Trophoblast cell (in vitro differentiated cells and primary cell): Measurements from ENCODE around the gene ARSD.
"Not testable (repeated sequence)": the region's sequence is repeated elsewhere in the genome, so short reads cannot be mapped to it uniquely, and the experiment has no call there.

Experiments
- DNase-seq, 2 donors: peaks; one replicate each; pipeline ENCODE4 v3.0.0-alpha.2; 2016
- H2AFZ ChIP-seq: 2 replicates; pipeline ENCODE4 v1.6.1; 2013; ENCODE audit warnings: low read length, moderate library complexity, mild to moderate bottlenecking; ENCODE audit not compliant: insufficient read depth, poor library complexity
- H2AK5ac ChIP-seq: 2 replicates; pipeline ENCODE4 v1.6.1; 2013; ENCODE audit warnings: mild to moderate bottlenecking, low read length
- H2BK120ac ChIP-seq: 2 replicates; pipeline ENCODE4 v1.6.1; 2013; ENCODE audit warnings: low read length, mild to moderate bottlenecking, moderate library complexity; ENCODE audit not compliant: insufficient read depth, poor library complexity
- H2BK12ac ChIP-seq: 2 replicates; pipeline ENCODE4 v1.6.1; 2013; ENCODE audit warnings: mild to moderate bottlenecking, low read length, moderate library complexity
- H2BK5ac ChIP-seq: 2 replicates; pipeline ENCODE4 v1.6.1; 2013; ENCODE audit warnings: low read length, low read depth, moderate library complexity, mild to moderate bottlenecking; ENCODE audit not compliant: poor library complexity
- H3K14ac ChIP-seq: 2 replicates; pipeline ENCODE4 v1.6.1; 2013; ENCODE audit warnings: mild to moderate bottlenecking, low read length
- H3K18ac ChIP-seq: 2 replicates; pipeline ENCODE4 v1.6.1; 2013; ENCODE audit warnings: mild to moderate bottlenecking, low read length
- H3K23ac ChIP-seq: 2 replicates; pipeline ENCODE4 v1.6.1; 2013; ENCODE audit warnings: low read length
- H3K27ac ChIP-seq: 2 replicates; pipeline ENCODE4 v1.5.1; 2013; ENCODE audit warnings: low read depth, mild to moderate bottlenecking, inconsistent platforms, low read length, moderate library complexity
- H3K27me3 ChIP-seq: 2 replicates; pipeline ENCODE4 v1.6.1; 2013; ENCODE audit warnings: inconsistent platforms, mild to moderate bottlenecking, low read length, moderate library complexity; ENCODE audit not compliant: insufficient read depth
- H3K36me3 ChIP-seq, 2 experiments: 1 replicate in 1 of 2; 2 replicates in 1 of 2; pipeline ENCODE4 v1.6.1; 2013; ENCODE audit warnings: low read length in 2 of 2, mild to moderate bottlenecking in 2 of 2, moderate library complexity in 1 of 2; ENCODE audit not compliant: insufficient read depth in 2 of 2, control insufficient read depth in 1 of 2
- H3K4ac ChIP-seq: 2 replicates; pipeline ENCODE4 v1.6.1; 2013; ENCODE audit warnings: low read depth, mild to moderate bottlenecking, low read length, moderate library complexity
- H3K4me1 ChIP-seq, 2 experiments: 1 replicate in 1 of 2; 2 replicates in 1 of 2; pipeline ENCODE4 v1.6.1; 2013; ENCODE audit warnings: low read length in 2 of 2, mild to moderate bottlenecking in 2 of 2, moderate library complexity in 1 of 2; ENCODE audit not compliant: insufficient read depth in 2 of 2, control insufficient read depth in 1 of 2
- H3K4me2 ChIP-seq: 2 replicates; pipeline ENCODE4 v1.6.1; 2013; ENCODE audit warnings: inconsistent platforms, mild to moderate bottlenecking, low read length, moderate library complexity
- H3K4me3 ChIP-seq: 2 replicates; pipeline ENCODE4 v1.5.1; 2013; ENCODE audit warnings: mild to moderate bottlenecking, low read depth, low read length, inconsistent platforms
- H3K79me1 ChIP-seq: one replicate; pipeline ENCODE4 v1.6.1; 2013; ENCODE audit warnings: low read length
- H3K79me2 ChIP-seq: 2 replicates; pipeline ENCODE4 v1.6.1; 2013; ENCODE audit warnings: low read length, mild to moderate bottlenecking; ENCODE audit not compliant: control insufficient read depth, insufficient read depth, poor library complexity
- H3K9ac ChIP-seq: 2 replicates; pipeline ENCODE4 v1.6.1; 2013; ENCODE audit warnings: mild to moderate bottlenecking, low read length
- H3K9me3 ChIP-seq: 2 replicates; pipeline ENCODE4 v1.6.1; 2013; ENCODE audit warnings: low read depth, mild to moderate bottlenecking, control low read depth, inconsistent platforms, low read length; ENCODE audit not compliant: insufficient read depth
- H4K12ac ChIP-seq: 2 replicates; pipeline ENCODE4 v1.6.1; 2013; ENCODE audit warnings: low read depth, mild to moderate bottlenecking, low read length, moderate library complexity
- H4K8ac ChIP-seq: 2 replicates; pipeline ENCODE4 v1.6.1; 2013; ENCODE audit warnings: low read depth, mild to moderate bottlenecking, low read length, moderate library complexity
- H4K91ac ChIP-seq: one replicate; pipeline ENCODE4 v1.6.1; 2013; ENCODE audit warnings: low read depth, mild to moderate bottlenecking, low read length, moderate library complexity
- WGBS: extraction: QIAGEN DNeasy Blood & Tissue Kit; methylation state at CpG from one replicate; pipeline ENCODE4 v1.1.7; 2013; ENCODE audit warnings: missing lambda C conversion rate; ENCODE audit not compliant: insufficient read length, insufficient coverage; ENCODE audit errors: extremely low coverage; 5-methylcytosine and 5-hydroxymethylcytosine counted together

The ARSD gene

GRCh38 chrX:2954541-2954940, 25.4 kb upstream of the ARSD start:
- H2AK5ac ChIP-seq, result no peak overlapping the region
- H3K36me3 ChIP-seq, result no peaks in the 10 kb centered on the region
- H3K4me2 ChIP-seq, result no peak overlapping the region
- no peaks in the 10 kb centered on the region for H3K9me3 ChIP-seq
- H3K79me2 ChIP-seq, result no peaks in the 10 kb centered on the region
- H2BK120ac ChIP-seq, result no peak overlapping the region
- H3K14ac ChIP-seq, result no peak overlapping the region
- H4K12ac ChIP-seq, result no peak overlapping the region
- no peak overlapping the region for H3K4ac ChIP-seq
- H2BK12ac ChIP-seq, result no peak overlapping the region
- H3K4me3 ChIP-seq, result no peak overlapping the region
- no peak overlapping the region for H4K8ac ChIP-seq
- no peak overlapping the region for H3K27ac ChIP-seq
- no peak for DNase-seq
- H3K79me1 ChIP-seq, result no peaks in the 10 kb centered on the region
- WGBS, result no CpG with 5 or more reads among the region's 4 CpGs
- H4K91ac ChIP-seq, result no peak overlapping the region
- no peak overlapping the region for H2AFZ ChIP-seq
- H3K23ac ChIP-seq, result no peak overlapping the region
- no peak overlapping the region for H3K18ac ChIP-seq
- no peaks in the 10 kb centered on the region for H3K27me3 ChIP-seq
- no peaks in the 10 kb centered on the region for H3K4me1 ChIP-seq
- H3K9ac ChIP-seq, result no peak overlapping the region
- no peak overlapping the region for H2BK5ac ChIP-seq

GRCh38 chrX:2937942-2938341, 8.8 kb upstream of the ARSD start:
- not testable (repeated sequence) for H3K14ac ChIP-seq

DNA sequence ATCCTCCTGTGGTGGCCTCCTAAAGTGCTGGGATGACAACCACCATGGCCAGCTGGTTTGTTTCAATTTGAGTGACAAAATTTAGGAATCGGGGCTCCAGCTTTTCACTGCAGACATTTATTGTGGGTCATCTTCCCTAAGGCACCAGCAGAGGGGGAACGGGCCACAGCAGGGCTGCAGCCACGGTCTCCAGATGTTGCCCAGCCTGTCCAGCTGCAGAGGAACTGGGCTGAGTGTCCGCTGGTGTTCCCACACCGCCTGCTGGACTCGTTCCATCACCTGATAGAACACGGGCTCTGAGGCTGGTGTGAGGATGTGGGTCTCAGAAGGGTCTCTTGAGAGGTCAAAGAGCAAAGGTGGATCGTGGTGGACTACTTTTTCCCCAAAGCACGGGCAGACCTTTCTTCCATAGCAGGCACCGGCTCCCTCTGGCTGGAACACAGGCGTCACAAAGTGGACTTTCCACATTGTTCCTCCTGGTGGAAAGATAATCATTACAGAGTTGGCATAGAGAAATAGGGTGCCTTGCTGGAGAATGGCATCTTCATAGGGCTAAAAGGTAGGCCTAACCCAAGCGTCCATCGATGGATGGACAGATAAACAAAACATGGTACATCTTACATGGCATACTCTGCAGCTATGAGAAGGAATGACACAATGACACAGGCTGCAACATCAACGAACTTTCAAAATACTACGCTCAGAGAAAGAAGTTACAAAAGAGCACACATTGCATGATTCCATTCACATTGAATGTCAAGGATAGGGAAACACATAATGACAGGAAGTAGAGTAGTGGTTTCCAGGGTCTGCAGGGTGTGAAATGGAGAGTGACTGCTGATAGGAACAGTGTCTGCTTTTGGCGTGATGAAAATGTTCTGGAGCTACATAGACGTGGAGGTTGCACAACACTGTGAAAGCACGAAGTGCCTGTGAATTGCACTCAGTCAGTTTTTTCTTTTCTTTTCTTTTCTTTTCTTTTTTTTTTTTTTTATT, 5.9 kb upstream of the ARSD start:
- no peak overlapping the region for H3K18ac ChIP-seq
- H3K9ac ChIP-seq, result no peak overlapping the region
- no peak overlapping the region for H2BK5ac ChIP-seq
- no peak overlapping the region for H2AK5ac ChIP-seq
- no peak overlapping the region for H3K4me3 ChIP-seq
- DNase-seq, result no peak
- H3K4ac ChIP-seq, result no peak overlapping the region
- no peak overlapping the region for H3K4me2 ChIP-seq
- H3K79me1 ChIP-seq, result no peaks in the 10 kb centered on the region
- H2BK120ac ChIP-seq, result no peak overlapping the region
- no peak overlapping the region for H4K91ac ChIP-seq
- H3K79me2 ChIP-seq, result no peaks in the 10 kb centered on the region
- no peaks in the 10 kb centered on the region for H3K4me1 ChIP-seq
- no peak overlapping the region for H3K14ac ChIP-seq
- H3K27me3 ChIP-seq, result no peaks in the 10 kb centered on the region
- H4K12ac ChIP-seq, result no peak overlapping the region
- no peak overlapping the region for H3K23ac ChIP-seq
- H3K27ac ChIP-seq, result no peak overlapping the region
- H2BK12ac ChIP-seq, result no peak overlapping the region
- H2AFZ ChIP-seq, result no peak overlapping the region
- no CpG with 5 or more reads among the region's 18 CpGs for WGBS
- no peaks in the 10 kb centered on the region for H3K36me3 ChIP-seq
- peaks cover 3% of the 10 kb centered on the region for H3K9me3 ChIP-seq
- H4K8ac ChIP-seq, result no peak overlapping the region

More at GRCh38 chrX:2937942-2938341, 8.8 kb upstream of the ARSD start:
- not testable (repeated sequence) for H3K27ac ChIP-seq, H3K79me2 ChIP-seq, H4K12ac ChIP-seq, H3K18ac ChIP-seq, H3K4me1 ChIP-seq, H2BK120ac ChIP-seq, H3K79me1 ChIP-seq, H2AFZ ChIP-seq, DNase-seq, H3K4ac ChIP-seq, H2AK5ac ChIP-seq, H4K8ac ChIP-seq, H2BK5ac ChIP-seq, H3K23ac ChIP-seq, H3K9me3 ChIP-seq, H4K91ac ChIP-seq, H3K4me3 ChIP-seq, H2BK12ac ChIP-seq, H3K27me3 ChIP-seq, H3K36me3 ChIP-seq, H3K4me2 ChIP-seq, H3K9ac ChIP-seq
- no CpG with 5 or more reads among the region's 20 CpGs for WGBS

- no peaks in the 10 kb centered on the region for H3K36me3 ChIP-seq
- H2AFZ ChIP-seq, result no peak overlapping the region
- H3K4ac ChIP-seq, result no peak overlapping the region
- H3K9ac ChIP-seq, result no peak overlapping the region
- peaks cover 3% of the 10 kb centered on the region for H3K9me3 ChIP-seq
- H4K8ac ChIP-seq, result no peak overlapping the region
- H2BK12ac ChIP-seq, result no peak overlapping the region
- H3K79me2 ChIP-seq, result peaks cover 4% of the 10 kb centered on the region
- no peaks in the 10 kb centered on the region for H3K27me3 ChIP-seq
- DNase-seq, result no peak
- H3K27ac ChIP-seq, result no peak overlapping the region
- H4K12ac ChIP-seq, result no peak overlapping the region
- no peak overlapping the region for H2BK120ac ChIP-seq
- peaks cover 8% of the 10 kb centered on the region for H3K79me1 ChIP-seq
- no peak overlapping the region for H3K14ac ChIP-seq
- no peak overlapping the region for H4K91ac ChIP-seq
- no peak overlapping the region for H3K23ac ChIP-seq
- no peaks in the 10 kb centered on the region for H3K4me1 ChIP-seq
- WGBS, result no CpG with 5 or more reads among the region's 19 CpGs
- H3K18ac ChIP-seq, result no peak overlapping the region
- H2AK5ac ChIP-seq, result no peak overlapping the region
- no peak overlapping the region for H3K4me2 ChIP-seq
- no peak overlapping the region for H3K4me3 ChIP-seq
- H2BK5ac ChIP-seq, result no peak overlapping the region
Measured at GRCh38 chrX:2933125-2933900, 4.2 kb upstream of the ARSD start.
